ENCODE data around the gene SENP6.

GRCh38 chr6:75735491-75736186 is 134.0 kb downstream of the SENP6 start:
- no peak for TF ChIP-seq CTCF (IDR thresholded peaks at IDR 0.05)
- no peak for TF ChIP-seq POLR2A (IDR thresholded peaks at IDR 0.05)
